Lower leg skin (tissue), 4 donors: ENCODE results near the gene SF3A1. TPM values are rescaled to one million over a fixed set of nuclear protein-coding genes. Genes with fewer than 3 reads are reported as not detected.

Experiments used
- DNase-seq, 2 donors: peaks; one replicate each; pipeline ENCODE4 v3.0.0-alpha.2; 2019; ENCODE audit warnings: low spot score in 2 of 2
- H3K4me3 ChIP-seq: fragments of 200-600 bp; sonication (generic); 2 replicates; pipeline ENCODE4 v1.5.1; 2017; ENCODE audit warnings: mild to moderate bottlenecking, low read depth; ENCODE audit not compliant: poor library complexity, severe bottlenecking
- CTCF ChIP-seq, 3 donors: fragments of 450-650 bp; IDR thresholded peaks; one replicate each; pipeline ENCODE4 v1.5.1; 2016; ENCODE audit warnings: antibody characterized with exemption in 3 of 3, mild to moderate bottlenecking in 3 of 3, moderate library complexity in 2 of 3
- POLR2A ChIP-seq, 2 donors: fragments of 450-650 bp; IDR thresholded peaks; one replicate each; pipeline ENCODE4 v1.6.1; 2016 to 2017; ENCODE audit warnings: antibody characterized with exemption in 2 of 2, mild to moderate bottlenecking in 1 of 2, moderate library complexity in 1 of 2
- WGBS, 2 donors: methylation state at CpG; one replicate each; pipeline ENCODE4 v1.1.5; 2018; 5-methylcytosine and 5-hydroxymethylcytosine counted together
- intact Hi-C: fragments of 100-400 bp; cut with DNase I; formaldehyde crosslinking; loops from one replicate; pipeline ENCODE4 v1.15.0; 2023; ENCODE audit warnings: low total_unique reads
- total RNA-seq, 4 donors: library from RNA; depleted of rRNA; stranded (reverse); fragments of >200 nt; gene quantifications; one replicate each; pipeline ENCODE4 v1.1.0, GENCODE V29; 2016

SF3A1 gene
- total RNA-seq, 4 donors from 2014 or later = 72.4 to 169 (median 114) TPM

- no peak for DNase-seq
- intact Hi-C loops = no loop called here
- TF ChIP-seq POLR2A (IDR thresholded peaks at IDR 0.05) (no peak), CTCF (IDR thresholded peaks at IDR 0.05) (no peak)
- H3K4me3 ChIP-seq = no peak overlapping the region
- 93 to 97% methylated on average over 2 of the region's 2 CpGs for WGBS, 2 donors
These were observed 23.5 kb downstream of the SF3A1 start for GRCh38 chr22:30332994-30333706.

- no peak for DNase-seq
- intact Hi-C loops = no loop called here
- TF ChIP-seq CTCF (IDR thresholded peaks at IDR 0.05) (no peak), POLR2A (IDR thresholded peaks at IDR 0.05) (no peak)
- 85 to 87% methylated on average over 5 of the region's 5 CpGs for WGBS, 2 donors
- no peak overlapping the region for H3K4me3 ChIP-seq
These were observed 24.1 kb downstream of the SF3A1 start for GRCh38 chr22:30332551-30332950.

GRCh38 chr22:30328466-30329049 is 28.1 kb downstream of the SF3A1 start:
- no peak for TF ChIP-seq POLR2A (IDR thresholded peaks at IDR 0.05)
- TF ChIP-seq CTCF (IDR thresholded peaks at IDR 0.05) = no peak
- no peak overlapping the region for H3K4me3 ChIP-seq
- intact Hi-C loops = no loop called here
- no peak for DNase-seq
- 80 to 89% methylated on average over 3 of the region's 3 CpGs for WGBS, 2 donors

GRCh38 chr22:30327864-30328345 is 28.8 kb downstream of the SF3A1 start:
- TF ChIP-seq POLR2A (IDR thresholded peaks at IDR 0.05) (no peak), CTCF (IDR thresholded peaks at IDR 0.05) (no peak)
- no peak overlapping the region for H3K4me3 ChIP-seq
- DNase-seq = no peak
- 67 to 72% methylated on average over 5 of the region's 5 CpGs for WGBS, 2 donors
- intact Hi-C loops = no loop called here

- DNase-seq = peak; percentile 86 to 97
- WGBS, 2 donors = 0 to 1% methylated on average over 23 to 41 of the region's 69 CpGs
- peak within 1 kb of the TSS; percentile 51 for H3K4me3 ChIP-seq
- intact Hi-C loops = no loop called here
- TF ChIP-seq POLR2A (IDR thresholded peaks at IDR 0.05) = peak in 1 of 2 donors; percentile 26
- TF ChIP-seq CTCF (IDR thresholded peaks at IDR 0.05) = no peak
These were observed 29.9 kb downstream of the SF3A1 start, which contains the start of gene TBC1D10A for GRCh38 chr22:30326706-30327362. Gene TBC1D10A, minus strand, starts transcription at chr22:30326941. Its CDS starts 60 bp downstream, at chr22:30326881.
